NT2/D1 (cell line): ENCODE data around the gene CASP7.

ENCODE experiments used
- SUZ12 ChIP-seq: IDR thresholded peaks from 2 replicates; pipeline ENCODE4 v1.6.1; 2011; ENCODE audit not compliant: insufficient read length, insufficient read depth; ENCODE audit errors: extremely low read depth
- ZNF274 ChIP-seq: IDR thresholded peaks from 2 replicates; pipeline ENCODE4 v1.6.1; 2011; ENCODE audit warnings: mild to moderate bottlenecking, low read depth, low read length

- TF ChIP-seq SUZ12 (no peak), ZNF274 (no peak)
Measured at GRCh38 chr10:113695691-113696090, 16.0 kb downstream of the CASP7 start.
